B cell (primary cell): ENCODE results near the gene FCER1G. TPM values are rescaled to one million over a fixed set of nuclear protein-coding genes. Genes with fewer than 3 reads are reported as not detected.

ENCODE experiments used
- ATAC-seq: fragments of 200-7000 bp; cut with Tn5 transposase; one replicate; pipeline ENCODE4 v1.10.0; 2021; ENCODE audit warnings: low read depth, mild to moderate bottlenecking, moderate number of reproducible peaks, moderate library complexity
- CTCF ChIA-PET: fragments of 350-600 bp; sonication (Branson Sonifier 250); formaldehyde crosslinking; loops from one replicate; lab custom pipeline; 2021; ENCODE audit warnings: antibody characterized with exemption, inconsistent platforms; lab: Charles Lee
- POLR2A ChIA-PET: fragments of 350-600 bp; sonication (Branson Sonifier 250); formaldehyde crosslinking; loops from one replicate; lab custom pipeline; 2021; ENCODE audit warnings: antibody characterized with exemption; lab: Charles Lee
- DNase-seq: peaks from one replicate; pipeline ENCODE4 v3.0.0; 2013
- H2AFZ ChIP-seq: 2 replicates; pipeline ENCODE4 v1.6.1; 2012; ENCODE audit warnings: mild to moderate bottlenecking, low read depth, low read length; ENCODE audit not compliant: insufficient read depth, poor library complexity, severe bottlenecking
- H3K27ac ChIP-seq, 2 donors: 1 replicate in 1 of 2; 2 replicates in 1 of 2; pipeline ENCODE4 v1.5.1; 2012 to 2013; ENCODE audit warnings: low read length in 2 of 2, mild to moderate bottlenecking in 2 of 2, moderate library complexity in 1 of 2
- H3K27me3 ChIP-seq, 4 experiments: fragments of 200-600 bp in 1 of 4; sonication (generic) in 1 of 4; replicated peaks in 1 of 4; 1 replicate in 2 of 4; 2 replicates in 2 of 4; pipeline versions ENCODE4 v1.6.1 to v1.7.0; 2013 to 2016; ENCODE audit warnings: low read length in 3 of 4, mild to moderate bottlenecking in 2 of 4, mixed read lengths in 1 of 4, moderate library complexity in 1 of 4; ENCODE audit not compliant: insufficient read depth in 4 of 4, control insufficient read depth in 3 of 4; ENCODE audit errors: control extremely low read depth in 1 of 4
- H3K36me3 ChIP-seq, 2 experiments: replicated peaks in 1 of 2; 1 replicate in 1 of 2; 2 replicates in 1 of 2; pipeline versions ENCODE4 v1.6.1 to v1.7.1; 2013; ENCODE audit warnings: low read length in 1 of 2; ENCODE audit not compliant: insufficient read depth in 2 of 2, control insufficient read depth in 1 of 2; ENCODE audit errors: control extremely low read depth in 1 of 2, extremely low read depth in 1 of 2
- H3K4me1 ChIP-seq, 2 donors: fragments of 200-600 bp in 1 of 2; sonication (generic) in 1 of 2; 1 replicate in 1 of 2; 2 replicates in 1 of 2; pipeline versions ENCODE4 v1.5.1 to v1.6.1; 2013 to 2017; ENCODE audit warnings: low read length in 2 of 2; ENCODE audit not compliant: control insufficient read depth in 2 of 2, insufficient read depth in 2 of 2
- H3K4me2 ChIP-seq: replicated peaks from 2 replicates; pipeline ENCODE3; 2012; ENCODE audit warnings: mild to moderate bottlenecking, low read depth, low read length; ENCODE audit not compliant: poor library complexity, severe bottlenecking
- H3K4me3 ChIP-seq, 5 experiments: fragments of 200-600 bp in 1 of 5; sonication (generic) in 1 of 5; 1 replicate in 3 of 5; 2 replicates in 2 of 5; pipeline versions ENCODE4 v1.5.1 to v1.7.0; 2011 to 2016; ENCODE audit warnings: low read length in 4 of 5, mild to moderate bottlenecking in 4 of 5, low read depth in 2 of 5, control low read depth in 1 of 5, moderate library complexity in 1 of 5; ENCODE audit not compliant: insufficient read depth in 1 of 5; ENCODE audit errors: control extremely low read depth in 1 of 5, extremely low read depth in 1 of 5
- H3K79me2 ChIP-seq: fragments of 200-600 bp; sonication (generic); one replicate; pipeline ENCODE4 v1.6.0; 2016; ENCODE audit warnings: low read length; ENCODE audit not compliant: control insufficient read depth, insufficient read depth
- H3K9ac ChIP-seq: fragments of 200-600 bp; sonication (generic); 2 replicates; pipeline ENCODE4 v1.6.1; 2017; ENCODE audit warnings: mild to moderate bottlenecking, low read length, moderate library complexity
- H3K9me3 ChIP-seq, 3 donors: one replicate each; pipeline versions ENCODE4 v1.6.1 to v1.7.1; 2013; ENCODE audit warnings: low read length in 2 of 3; ENCODE audit not compliant: control insufficient read depth in 2 of 3, insufficient read depth in 1 of 3; ENCODE audit errors: control extremely low read depth in 1 of 3
- H4K20me1 ChIP-seq: 2 replicates; pipeline ENCODE4 v1.6.0; 2012; ENCODE audit warnings: mild to moderate bottlenecking, low read length; ENCODE audit not compliant: insufficient read depth, control insufficient read depth, poor library complexity, severe bottlenecking
- H3K27ac Mint-ChIP-seq: one replicate; pipeline ENCODE4 v1.8.0; 2021; ENCODE audit warnings: mixed read lengths
- H3K27me3 Mint-ChIP-seq: one replicate; pipeline ENCODE4 v1.8.0; 2021; ENCODE audit warnings: mixed read lengths
- H3K4me1 Mint-ChIP-seq: one replicate; pipeline ENCODE4 v1.8.0; 2021; ENCODE audit warnings: mixed read lengths
- H3K4me3 Mint-ChIP-seq: one replicate; pipeline ENCODE4 v1.8.0; 2021; ENCODE audit warnings: mixed read lengths
- H3K9me3 Mint-ChIP-seq: one replicate; pipeline ENCODE4 v1.8.0; 2022; ENCODE audit warnings: mixed read lengths; ENCODE audit not compliant: insufficient read depth
- CTCF ChIP-seq: fragments of 200-600 bp; IDR thresholded peaks from one replicate; pipeline ENCODE4 v1.8.0; 2022; ENCODE audit warnings: antibody characterized with exemption, mild to moderate bottlenecking
- EZH2 ChIP-seq: IDR thresholded peaks from 2 replicates; pipeline ENCODE4 v1.6.1; 2012; ENCODE audit warnings: borderline replicate concordance, low read depth, mild to moderate bottlenecking, moderate library complexity, low read length; ENCODE audit not compliant: insufficient read depth, poor library complexity, severe bottlenecking
- WGBS: methylation state at CpG from one replicate; pipeline ENCODE4 v1.1.5; 2013; ENCODE audit warnings: missing lambda C conversion rate; ENCODE audit not compliant: insufficient coverage; 5-methylcytosine and 5-hydroxymethylcytosine counted together
- intact Hi-C: fragments of 100-400 bp; cut with micrococcal nuclease; formaldehyde crosslinking; loops from one replicate; pipeline ENCODE4 v1.10.0; 2022
- polyA plus RNA-seq: library from polyadenylated mRNA; depleted of rRNA; stranded (reverse); fragments of >200 nt; gene quantifications from 2 replicates; pipeline ENCODE4 v1.2.3, GENCODE V29; 2012
- total RNA-seq, 2 donors: library from RNA; stranded (reverse); fragments of 120-200 nt in 1 of 2; gene quantifications; 1 replicate in 1 of 2; 2 replicates in 1 of 2; pipeline versions ENCODE4 v1.2.3 to v1.2.4, GENCODE V29; 2013 to 2022

Gene FCER1G
- total and polyA plus RNA-seq, 2 donors (not counting 1 experiment from before 2014, with no cell fraction given) = 0.76 to 13.6 TPM

DNA sequence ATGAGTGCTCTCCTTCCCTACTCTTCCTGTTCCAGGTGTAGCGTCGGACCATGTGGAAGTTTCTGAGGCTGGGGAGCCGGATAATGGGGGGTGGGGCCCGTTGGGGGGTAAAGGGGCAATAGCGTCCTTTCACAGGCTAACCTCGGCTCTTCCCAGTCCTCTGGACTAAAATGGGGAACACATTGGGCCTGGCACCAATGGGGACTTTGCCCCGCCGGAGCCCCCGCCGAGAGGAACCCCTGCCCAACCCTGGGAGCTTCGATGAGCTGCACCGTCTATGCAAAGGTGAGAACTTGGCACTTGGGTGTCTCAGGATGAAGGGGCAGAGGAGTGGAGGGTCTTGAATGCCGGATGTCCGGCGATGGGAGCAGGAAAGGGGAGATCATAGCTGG lies 11.2 kb downstream of the FCER1G start:
- DNase-seq (peak; percentile 30), ATAC-seq (no peak)
- Histone ChIP-seq H3K9me3 (no peaks in the 10 kb centered on the region), H3K4me1 (peaks cover 22 to 29% of the 10 kb centered on the region in 2 donors), H3K4me2 (peak overlapping the region; percentile 84), H3K27ac (peak overlapping the region in 1 of 2 donors; percentile 5), H3K27me3 (peaks cover 0 to 26% (median 24%) of the 10 kb centered on the region in 4 experiments), H3K9ac (peak overlapping the region; percentile 71), H4K20me1 (no peaks in the 10 kb centered on the region), H3K36me3 (peaks cover 1 to 18% of the 10 kb centered on the region in 2 experiments), H2AFZ (peak overlapping the region; percentile 87), H3K4me3 (peak overlapping the region; percentile 32 to 93 (median 79)), H3K79me2 (peaks cover 7% of the 10 kb centered on the region)
- intact Hi-C loops = loop anchor here (2.0 to 5.0 kb wide), 5 partner anchors 34 to 514 kb away; partner anchors contain the start of gene SDHC
- no peak for TF ChIP-seq CTCF
- TF ChIP-seq EZH2 = no peak
- ChIA-PET CTCF (interaction anchor here (0.7 to 10.0 kb wide), 29 partner anchors 9 to 488 kb away, joined by 3 to 104 read pairs (median 7); partner anchors contain the start of genes ARHGAP30, CFAP126, FCER1G and NDUFS2), POLR2A (interaction anchor here (0.6 to 2.9 kb wide), 9 partner anchors 25 to 164 kb away, joined by 3 to 21 read pairs (median 6); partner anchors contain the start of genes B4GALT3, NDUFS2, PPOX and SDHC)
- Mint-ChIP-seq H3K4me1 (peaks cover 31% of the 10 kb centered on the region), H3K4me3 (peak overlapping the region; percentile 99), H3K27me3 (peaks cover 24% of the 10 kb centered on the region), H3K27ac (no peak overlapping the region), H3K9me3 (no peaks in the 10 kb centered on the region)
- 12% methylated on average over 13 of the region's 15 CpGs for WGBS

GRCh38 chr1:161226759-161227158 lies 11.7 kb downstream of the FCER1G start:
- CTCF ChIA-PET = interaction anchor here (0.7 to 10.0 kb wide), 21 partner anchors 9 to 179 kb away, joined by 3 to 104 read pairs (median 9); partner anchors contain the start of genes CFAP126, FCER1G, NDUFS2 and NR1I3
- H3K9me3 Mint-ChIP-seq = no peaks in the 10 kb centered on the region
- no peak overlapping the region for H3K27ac ChIP-seq

More at GRCh38 chr1:161226759-161227158, 11.7 kb downstream of the FCER1G start:
- Histone ChIP-seq H3K9me3 (no peaks in the 10 kb centered on the region), H3K36me3 (peaks cover 1 to 18% of the 10 kb centered on the region in 2 experiments), H3K27me3 (peaks cover 0 to 24% (median 23%) of the 10 kb centered on the region in 4 experiments), H3K4me1 (peaks cover 22 to 29% of the 10 kb centered on the region in 2 donors), H4K20me1 (no peaks in the 10 kb centered on the region), H2AFZ (peak overlapping the region; percentile 87), H3K79me2 (peaks cover 7% of the 10 kb centered on the region), H3K4me3 (peak overlapping the region in 4 of 5 experiments; percentile 71 to 93 (median 80)), H3K4me2 (peak overlapping the region; percentile 84), H3K9ac (peak overlapping the region; percentile 71)
- POLR2A ChIA-PET = interaction anchor here (1.4 to 2.9 kb wide), 2 partner anchors 25 to 87 kb away, joined by 6 to 21 read pairs; partner anchors contain the start of genes NDUFS2 and SDHC
- Mint-ChIP-seq H3K4me1 (peaks cover 31% of the 10 kb centered on the region), H3K27ac (no peak overlapping the region), H3K27me3 (peaks cover 23% of the 10 kb centered on the region), H3K4me3 (peak overlapping the region; percentile 99)
- ATAC-seq = no peak
- no peak for DNase-seq
- TF ChIP-seq EZH2 (no peak), CTCF (no peak)
- WGBS = 86% methylated on average over 2 of the region's 3 CpGs
- intact Hi-C loops = loop anchor here (1.0 to 5.0 kb wide), 7 partner anchors 34 to 514 kb away; partner anchors contain the start of genes CFAP126 and SDHC
